K562 (cell line): ENCODE results near the gene PIK3CA. TPM values are rescaled to one million over a fixed set of nuclear protein-coding genes. Genes with fewer than 3 reads are reported as not detected.

Experiments used
- ATF2 ChIP-seq: sonication (generic); formaldehyde crosslinking; IDR thresholded peaks from 2 replicates; pipeline ENCODE4 v1.8.1; 2022; ENCODE audit warnings: missing genetic modification reagents
- CC2D1A ChIP-seq: fragments of 450-650 bp; IDR thresholded peaks from 2 replicates; pipeline ENCODE4 v1.6.1; 2017; ENCODE audit warnings: mild to moderate bottlenecking
- CCAR2 ChIP-seq: fragments of 200-400 bp; formaldehyde crosslinking; IDR thresholded peaks from 2 replicates; pipeline ENCODE4 v1.6.1; 2017; ENCODE audit warnings: mild to moderate bottlenecking, low read depth, low read length
- ELK1 ChIP-seq: sonication (generic); formaldehyde crosslinking; IDR thresholded peaks from 2 replicates; pipeline ENCODE4 v1.8.1; 2022; ENCODE audit warnings: missing genetic modification reagents
- FOXM1 ChIP-seq, 2 experiments: fragments of 450-650 bp in 1 of 2; sonication (generic) in 1 of 2; formaldehyde crosslinking in 1 of 2; IDR thresholded peaks; 2 replicates each; pipeline versions ENCODE4 v1.6.1 to v1.9.0; 2017 to 2022; ENCODE audit warnings: low read depth in 2 of 2, mild to moderate bottlenecking in 2 of 2, missing genetic modification reagents in 1 of 2, moderate library complexity in 1 of 2
- HDAC2 ChIP-seq: fragments of 450-650 bp; IDR thresholded peaks from 2 replicates; pipeline ENCODE4 v1.6.1; 2016; ENCODE audit warnings: mild to moderate bottlenecking
- JUN ChIP-seq, 2 experiments: sonication (generic) in 1 of 2; formaldehyde crosslinking in 1 of 2; IDR thresholded peaks; 2 replicates each; pipeline versions ENCODE4 v1.6.1 to v1.8.0; 2012 to 2022; ENCODE audit warnings: borderline replicate concordance in 2 of 2, mild to moderate bottlenecking in 2 of 2, improper control_type of control experiment in 1 of 2, low read depth in 1 of 2, low read length in 1 of 2, missing genetic modification reagents in 1 of 2
- MCM3 ChIP-seq: fragments of 450-650 bp; IDR thresholded peaks from 2 replicates; pipeline ENCODE4 v1.6.1; 2016
- NR4A1 ChIP-seq, 2 experiments: fragments of 250-450 bp in 1 of 2; fragments of 450-650 bp in 1 of 2; sonication (Bioruptor Pico) in 1 of 2; IDR thresholded peaks; 2 replicates each; pipeline versions ENCODE4 v1.4.0 to v1.6.1; 2016 to 2020; ENCODE audit warnings: mild to moderate bottlenecking in 2 of 2, missing compliant biosample characterization in 1 of 2, missing genetic modification characterization in 1 of 2, moderate library complexity in 1 of 2
- PRPF4 ChIP-seq: fragments of 200-400 bp; formaldehyde crosslinking; IDR thresholded peaks from one replicate; pipeline ENCODE4 v1.6.1; 2017; ENCODE audit warnings: low read length, low read depth, mild to moderate bottlenecking; ENCODE audit not compliant: insufficient read depth, poor library complexity, severe bottlenecking
- RBM22 ChIP-seq: fragments of 200-400 bp; formaldehyde crosslinking; IDR thresholded peaks from 2 replicates; pipeline ENCODE4 v1.6.1; 2018; ENCODE audit warnings: low read length, low read depth; ENCODE audit not compliant: poor library complexity, severe bottlenecking
- SMAD1 ChIP-seq: fragments of 150-350 bp; IDR thresholded peaks from 2 replicates; pipeline ENCODE4 v1.6.1; 2014; ENCODE audit warnings: low read length, low read depth; ENCODE audit not compliant: partially characterized antibody
- SMARCA4 ChIP-seq: fragments of 450-650 bp; IDR thresholded peaks from 2 replicates; pipeline ENCODE4 v1.6.1; 2016
- SRSF7 ChIP-seq: fragments of 200-400 bp; formaldehyde crosslinking; optimal IDR thresholded peaks from 2 replicates; pipeline ENCODE3; 2017; ENCODE audit warnings: mild to moderate bottlenecking, low read depth, low read length
- TBL1XR1 ChIP-seq, 2 experiments: IDR thresholded peaks; 2 replicates each; pipeline ENCODE4 v1.6.1; 2012; ENCODE audit warnings: improper control_type of control experiment in 2 of 2, low read length in 2 of 2, mild to moderate bottlenecking in 1 of 2
- ZNF165 ChIP-seq: fragments of 250-450 bp; sonication (Bioruptor Pico); IDR thresholded peaks from 2 replicates; pipeline ENCODE4 v1.4.0; 2020; ENCODE audit warnings: borderline replicate concordance
- ZNF174 ChIP-seq: fragments of 250-450 bp; sonication (Bioruptor Pico); IDR thresholded peaks from 2 replicates; pipeline ENCODE4 v1.4.0; 2020; ENCODE audit warnings: mild to moderate bottlenecking
- ZNF24 ChIP-seq: fragments of 450-650 bp; IDR thresholded peaks from 2 replicates; pipeline ENCODE4 v1.6.1; 2016
- ZNF253 ChIP-seq: fragments of 250-450 bp; sonication (Bioruptor Pico); conservative IDR thresholded peaks from 2 replicates; pipeline ENCODE4 v1.6.1; 2021; ENCODE audit warnings: mild to moderate bottlenecking
- ZNF316 ChIP-seq: fragments of 450-650 bp; IDR thresholded peaks from 2 replicates; pipeline ENCODE4 v1.6.1; 2016
- ZNF57 ChIP-seq: fragments of 450-650 bp; formaldehyde crosslinking; IDR thresholded peaks from 2 replicates; pipeline ENCODE4 v1.4.0; 2020; ENCODE audit warnings: mild to moderate bottlenecking, moderate library complexity
- polyA plus RNA-seq, 8 experiments: library from polyadenylated mRNA; depleted of rRNA in 4 of 8; stranded (reverse) in 5 of 8; unstranded in 3 of 8; fragments of >200 nt; fragmentation: Nextera tagmentation in 2 of 8; fragmentation: Illumina TruSeq in 1 of 8; extraction: Ambion mirVana in 2 of 8; extraction: Trizol in 1 of 8; gene quantifications; 2 replicates each; pipeline versions ENCODE4 v1.2.1 to v1.2.3, GENCODE V29; 2011 to 2014; ENCODE audit warnings: inconsistent platforms in 1 of 8, missing spikeins in 1 of 8
- total RNA-seq, 7 experiments: library from RNA; depleted of rRNA in 6 of 7; stranded (reverse); fragments of >200 nt in 6 of 7; fragmentation: Illumina TruSeq in 2 of 7; extraction: Trizol in 2 of 7; gene quantifications; 2 replicates each; pipeline versions ENCODE4 v1.2.1 to v1.2.3, GENCODE V29; 2011 to 2021; ENCODE audit warnings: low replicate concordance in 1 of 7
- TF ChIP-seq, protein P1 (sequence below): fragments of 250-450 bp; sonication (Bioruptor Pico); IDR thresholded peaks from 2 replicates; pipeline ENCODE4 v1.5.0; 2021; ENCODE audit warnings: mild to moderate bottlenecking, borderline replicate concordance
- TF ChIP-seq, protein P2 (sequence below): fragments of 250-450 bp; sonication (Bioruptor Pico); IDR thresholded peaks from 2 replicates; pipeline ENCODE4 v1.8.0; 2021; ENCODE audit warnings: mild to moderate bottlenecking, moderate library complexity

PIK3CA gene
- total and polyA plus RNA-seq, 9 of the 15 experiments (the other 6 are each of a cell fraction or from before 2014, with no cell fraction given), result 3.8 to 19.4 (median 10.8) TPM

- TF ChIP-seq SRSF7 (no peak), MCM3 (no peak), TBL1XR1 (IDR thresholded peaks at IDR 0.05; ENCODE audit: low read length in 2 of 2) (no peak), CC2D1A (no peak), PRPF4 (no peak), FOXM1 (IDR thresholded peaks at IDR 0.05; ENCODE audit: low read depth) (no peak), FOXM1 (CRISPR knock-in tag; IDR thresholded peaks at IDR 0.05; ENCODE audit: low read depth) (no peak), JUN (IDR thresholded peaks at IDR 0.05; ENCODE audit: borderline replicate concordance, low read depth, low read length) (no peak), JUN (CRISPR knock-in tag; IDR thresholded peaks at IDR 0.05; ENCODE audit: borderline replicate concordance) (no peak), ELK1 (no peak), RBM22 (no peak), ZNF57 (no peak), ZNF316 (no peak), CCAR2 (no peak), SMAD1 (no peak), ZNF174 (CRISPR knock-in tag) (no peak), NR4A1 (CRISPR knock-in tag; IDR thresholded peaks at IDR 0.05) (no peak), NR4A1 (tag; IDR thresholded peaks at IDR 0.05) (no peak), ATF2 (CRISPR knock-in tag) (no peak), SMARCA4 (no peak), ZNF24 (no peak), ZNF253 (CRISPR knock-in tag) (no peak), ZNF165 (CRISPR knock-in tag) (no peak), HDAC2 (no peak)
- TF ChIP-seq, protein P1, sequence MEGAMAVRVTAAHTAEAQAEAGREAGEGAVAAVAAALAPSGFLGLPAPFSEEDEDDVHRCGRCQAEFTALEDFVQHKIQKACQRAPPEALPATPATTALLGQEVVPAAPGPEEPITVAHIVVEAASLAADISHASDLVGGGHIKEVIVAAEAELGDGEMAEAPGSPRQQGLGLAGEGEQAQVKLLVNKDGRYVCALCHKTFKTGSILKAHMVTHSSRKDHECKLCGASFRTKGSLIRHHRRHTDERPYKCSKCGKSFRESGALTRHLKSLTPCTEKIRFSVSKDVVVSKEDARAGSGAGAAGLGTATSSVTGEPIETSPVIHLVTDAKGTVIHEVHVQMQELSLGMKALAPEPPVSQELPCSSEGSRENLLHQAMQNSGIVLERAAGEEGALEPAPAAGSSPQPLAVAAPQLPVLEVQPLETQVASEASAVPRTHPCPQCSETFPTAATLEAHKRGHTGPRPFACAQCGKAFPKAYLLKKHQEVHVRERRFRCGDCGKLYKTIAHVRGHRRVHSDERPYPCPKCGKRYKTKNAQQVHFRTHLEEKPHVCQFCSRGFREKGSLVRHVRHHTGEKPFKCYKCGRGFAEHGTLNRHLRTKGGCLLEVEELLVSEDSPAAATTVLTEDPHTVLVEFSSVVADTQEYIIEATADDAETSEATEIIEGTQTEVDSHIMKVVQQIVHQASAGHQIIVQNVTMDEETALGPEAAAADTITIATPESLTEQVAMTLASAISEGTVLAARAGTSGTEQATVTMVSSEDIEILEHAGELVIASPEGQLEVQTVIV, result no peak
- TF ChIP-seq, protein P2, sequence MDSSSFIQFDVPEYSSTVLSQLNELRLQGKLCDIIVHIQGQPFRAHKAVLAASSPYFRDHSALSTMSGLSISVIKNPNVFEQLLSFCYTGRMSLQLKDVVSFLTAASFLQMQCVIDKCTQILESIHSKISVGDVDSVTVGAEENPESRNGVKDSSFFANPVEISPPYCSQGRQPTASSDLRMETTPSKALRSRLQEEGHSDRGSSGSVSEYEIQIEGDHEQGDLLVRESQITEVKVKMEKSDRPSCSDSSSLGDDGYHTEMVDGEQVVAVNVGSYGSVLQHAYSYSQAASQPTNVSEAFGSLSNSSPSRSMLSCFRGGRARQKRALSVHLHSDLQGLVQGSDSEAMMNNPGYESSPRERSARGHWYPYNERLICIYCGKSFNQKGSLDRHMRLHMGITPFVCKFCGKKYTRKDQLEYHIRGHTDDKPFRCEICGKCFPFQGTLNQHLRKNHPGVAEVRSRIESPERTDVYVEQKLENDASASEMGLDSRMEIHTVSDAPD (CRISPR knock-in tag), result no peak
Observed at GRCh38 chr3:179147873-179148615, at the start of gene PIK3CA (continued).
